Prostate gland (tissue), 2 donors: ENCODE results near the gene SLC17A2. TPM values are rescaled to one million over a fixed set of nuclear protein-coding genes. Genes with fewer than 3 reads are reported as not detected.

Experiments used
- DNase-seq: peaks from one replicate; pipeline ENCODE4 v3.0.0-alpha.2; 2019; ENCODE audit warnings: low spot score
- H3K27ac ChIP-seq, 2 donors: fragments of 200-600 bp; sonication (generic); 2 replicates each; pipeline ENCODE4 v1.5.1; 2017 to 2019
- H3K27me3 ChIP-seq: fragments of 200-600 bp; sonication (generic); replicated peaks from 2 replicates; pipeline ENCODE4 v1.5.1; 2019; ENCODE audit not compliant: insufficient read depth
- H3K36me3 ChIP-seq, 2 donors: fragments of 200-600 bp; sonication (generic); 1 replicate in 1 of 2; 2 replicates in 1 of 2; pipeline versions ENCODE4 v1.5.1 to v1.8.1; 2017 to 2019
- H3K4me1 ChIP-seq: fragments of 200-600 bp; sonication (generic); replicated peaks from 2 replicates; pipeline ENCODE4 v1.5.1; 2019
- H3K4me3 ChIP-seq, 2 donors: fragments of 200-600 bp; sonication (generic); 2 replicates each; pipeline ENCODE4 v1.5.1; 2017 to 2019
- H3K9me3 ChIP-seq: fragments of 200-600 bp; sonication (generic); 2 replicates; pipeline ENCODE4 v1.5.1; 2017
- POLR2A ChIP-seq: fragments of 450-650 bp; IDR thresholded peaks from one replicate; pipeline ENCODE4 v1.6.1; 2016; ENCODE audit warnings: antibody characterized with exemption, mild to moderate bottlenecking
- POLR2AphosphoS5 ChIP-seq: sonication (generic); formaldehyde crosslinking; IDR thresholded peaks from one replicate; pipeline ENCODE4 v1.6.1; 2017; ENCODE audit warnings: antibody characterized with exemption
- WGBS: methylation state at CpG from one replicate; pipeline ENCODE4 v1.1.5; 2018; 5-methylcytosine and 5-hydroxymethylcytosine counted together
- intact Hi-C: fragments of 100-400 bp; cut with DNase I; formaldehyde crosslinking; loops from one replicate; pipeline ENCODE4 v1.14.2; 2022
- total RNA-seq, 2 donors: library from RNA; depleted of rRNA; stranded (reverse); fragments of >200 nt; gene quantifications; one replicate each; pipeline ENCODE4 v1.1.0, GENCODE V29; 2016
- TF ChIP-seq, protein P1 (sequence below), 4 experiments: fragments of 200-600 bp in 2 of 4; fragments of 450-650 bp in 2 of 4; sonication (generic) in 2 of 4; IDR thresholded peaks; 1 replicate in 3 of 4; 2 replicates in 1 of 4; pipeline ENCODE4 v1.5.1; 2016 to 2019; ENCODE audit warnings: antibody characterized with exemption in 4 of 4, mild to moderate bottlenecking in 2 of 4, moderate library complexity in 2 of 4

Gene SLC17A2
- total RNA-seq, 2 donors from 2014 or later: not detected

DNA sequence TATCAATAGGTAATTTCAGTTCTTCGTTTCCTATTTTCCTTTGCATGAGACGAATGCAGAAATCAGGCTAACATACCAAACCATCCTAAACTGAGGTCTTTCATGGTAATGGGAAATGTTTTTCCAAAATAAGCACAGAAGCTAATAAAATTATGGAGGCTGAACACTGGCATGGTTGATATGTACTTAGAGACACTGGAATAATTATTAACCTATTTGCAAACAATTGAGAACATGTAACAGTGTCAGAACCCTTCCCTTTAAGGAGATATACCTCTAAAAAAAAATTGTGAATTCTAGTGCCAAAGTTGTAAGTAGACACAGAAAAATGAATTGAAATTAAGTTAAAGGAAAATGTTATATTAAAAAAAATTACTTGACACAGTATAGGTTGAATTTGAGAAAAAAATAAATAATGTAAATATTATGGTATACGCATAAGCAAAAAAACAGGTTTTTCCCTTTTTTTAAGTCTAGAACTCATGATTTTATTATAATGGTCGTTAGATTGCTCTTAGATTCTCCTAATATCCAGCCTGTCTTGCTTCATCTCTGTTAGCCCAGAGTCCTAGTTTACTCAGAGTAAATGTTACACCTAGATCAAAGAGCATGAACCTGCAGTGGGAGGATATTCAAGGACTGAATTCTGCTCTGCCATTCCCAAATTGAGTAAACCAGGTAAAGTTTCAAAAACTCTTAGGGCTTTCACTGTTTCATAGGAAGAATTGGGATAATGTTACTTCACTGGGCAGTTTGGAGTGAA, 1.7 kb downstream of the SLC17A2 start:
- peak; percentile 35 for TF ChIP-seq POLR2AphosphoS5
- no peak for TF ChIP-seq POLR2A
- TF ChIP-seq, protein P1, sequence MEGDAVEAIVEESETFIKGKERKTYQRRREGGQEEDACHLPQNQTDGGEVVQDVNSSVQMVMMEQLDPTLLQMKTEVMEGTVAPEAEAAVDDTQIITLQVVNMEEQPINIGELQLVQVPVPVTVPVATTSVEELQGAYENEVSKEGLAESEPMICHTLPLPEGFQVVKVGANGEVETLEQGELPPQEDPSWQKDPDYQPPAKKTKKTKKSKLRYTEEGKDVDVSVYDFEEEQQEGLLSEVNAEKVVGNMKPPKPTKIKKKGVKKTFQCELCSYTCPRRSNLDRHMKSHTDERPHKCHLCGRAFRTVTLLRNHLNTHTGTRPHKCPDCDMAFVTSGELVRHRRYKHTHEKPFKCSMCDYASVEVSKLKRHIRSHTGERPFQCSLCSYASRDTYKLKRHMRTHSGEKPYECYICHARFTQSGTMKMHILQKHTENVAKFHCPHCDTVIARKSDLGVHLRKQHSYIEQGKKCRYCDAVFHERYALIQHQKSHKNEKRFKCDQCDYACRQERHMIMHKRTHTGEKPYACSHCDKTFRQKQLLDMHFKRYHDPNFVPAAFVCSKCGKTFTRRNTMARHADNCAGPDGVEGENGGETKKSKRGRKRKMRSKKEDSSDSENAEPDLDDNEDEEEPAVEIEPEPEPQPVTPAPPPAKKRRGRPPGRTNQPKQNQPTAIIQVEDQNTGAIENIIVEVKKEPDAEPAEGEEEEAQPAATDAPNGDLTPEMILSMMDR (IDR thresholded peaks at IDR 0.05): no peak
- Histone ChIP-seq H3K9me3 (no peaks in the 10 kb centered on the region), H3K27ac (no peak overlapping the region), H3K36me3 (no peaks in the 10 kb centered on the region), H3K4me1 (no peaks in the 10 kb centered on the region), H3K4me3 (no peak overlapping the region), H3K27me3 (no peaks in the 10 kb centered on the region)
- WGBS: 50% methylated on average over 4 of the region's 4 CpGs
- intact Hi-C loops: no loop called here
- DNase-seq: no peak

DNA sequence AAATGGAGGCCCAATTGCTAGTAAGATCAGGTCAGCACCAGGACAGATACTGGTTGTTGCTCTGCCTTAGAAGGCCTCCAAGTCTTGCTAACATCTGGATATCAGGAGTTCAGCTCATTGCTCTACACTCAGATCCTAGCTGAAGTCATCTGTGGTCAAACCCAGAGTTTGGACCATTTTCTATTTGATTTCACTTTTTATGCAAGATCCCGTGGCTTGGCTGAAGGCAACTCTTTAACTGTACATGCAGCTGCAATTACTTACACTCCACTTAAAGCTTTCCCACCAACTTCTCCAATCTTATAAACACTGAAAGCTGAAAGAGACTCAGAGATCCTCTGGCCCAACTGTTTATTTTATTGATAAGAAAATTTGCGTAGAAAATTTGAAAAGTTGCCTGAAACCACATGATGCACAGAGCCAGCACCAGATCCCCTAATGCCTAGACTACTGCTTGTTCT, 2.7 kb downstream of the SLC17A2 start:
- H3K36me3 ChIP-seq: no peaks in the 10 kb centered on the region
- no peaks in the 10 kb centered on the region for H3K4me1 ChIP-seq
- H3K27me3 ChIP-seq: no peaks in the 10 kb centered on the region
- H3K4me3 ChIP-seq: no peak overlapping the region
- 17% methylated on average over 2 of the region's 2 CpGs for WGBS
- intact Hi-C loops: no loop called here
- DNase-seq: no peak
- no peak for TF ChIP-seq POLR2A
- TF ChIP-seq, protein P1 (IDR thresholded peaks at IDR 0.05): no peak
- no peak for TF ChIP-seq POLR2AphosphoS5
- H3K27ac ChIP-seq: no peak overlapping the region
- H3K9me3 ChIP-seq: no peaks in the 10 kb centered on the region

DNA sequence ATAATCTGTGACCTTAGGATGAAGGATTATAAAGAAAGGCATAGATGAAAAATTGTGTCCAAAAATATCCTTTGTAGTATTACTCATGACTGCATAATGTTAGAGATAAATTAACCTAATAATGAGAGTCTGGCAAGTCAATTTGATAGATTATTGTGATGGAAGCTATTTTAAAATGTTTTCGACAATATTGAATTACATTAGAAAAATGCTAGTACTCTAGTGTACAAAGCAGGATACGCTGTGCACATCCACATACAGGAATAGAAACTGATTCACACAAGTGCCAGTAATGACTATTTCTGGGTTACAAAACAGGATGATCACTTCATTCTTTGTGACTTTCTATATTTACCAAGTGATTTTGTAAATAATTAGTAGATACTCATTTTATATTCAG, 3.3 kb downstream of the SLC17A2 start:
- WGBS: 86% methylated on average over 2 of the region's 2 CpGs
- H3K4me3 ChIP-seq: no peak overlapping the region
- H3K27ac ChIP-seq: no peak overlapping the region
- intact Hi-C loops: no loop called here
- no peak for DNase-seq
- no peaks in the 10 kb centered on the region for H3K4me1 ChIP-seq
- H3K9me3 ChIP-seq: no peaks in the 10 kb centered on the region
- H3K36me3 ChIP-seq: no peaks in the 10 kb centered on the region
- TF ChIP-seq, protein P1 (IDR thresholded peaks at IDR 0.05): no peak
- no peak for TF ChIP-seq POLR2AphosphoS5
- TF ChIP-seq POLR2A: no peak
- no peaks in the 10 kb centered on the region for H3K27me3 ChIP-seq

DNA sequence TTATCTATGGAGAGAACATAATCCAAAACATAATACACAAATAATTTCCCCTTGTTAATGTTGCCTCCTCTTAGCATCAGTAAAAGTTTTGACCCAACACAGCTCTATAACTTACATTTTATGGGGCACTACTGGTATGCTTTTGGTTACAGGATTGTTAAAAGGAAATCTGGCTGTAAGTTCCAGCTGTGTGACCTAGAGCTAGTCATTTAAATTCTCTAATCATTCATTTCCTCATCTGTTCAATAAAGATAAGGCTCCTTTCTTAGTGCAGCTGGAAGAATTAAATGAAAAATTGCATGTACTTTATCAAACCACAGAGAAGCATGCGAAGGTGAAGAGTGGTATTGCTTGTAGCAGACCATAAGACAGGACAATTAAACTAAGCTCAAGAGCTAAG, 4.6 kb downstream of the SLC17A2 start:
- H3K4me3 ChIP-seq: no peak overlapping the region
- intact Hi-C loops: no loop called here
- TF ChIP-seq POLR2A (no peak), POLR2AphosphoS5 (no peak)
- TF ChIP-seq, protein P1 (IDR thresholded peaks at IDR 0.05): no peak
- H3K36me3 ChIP-seq: no peaks in the 10 kb centered on the region
- no peak overlapping the region for H3K27ac ChIP-seq
- WGBS: 59% methylated on average over 1 of the region's 1 CpG
- DNase-seq: no peak
- no peaks in the 10 kb centered on the region for H3K27me3 ChIP-seq
- no peaks in the 10 kb centered on the region for H3K4me1 ChIP-seq
- no peaks in the 10 kb centered on the region for H3K9me3 ChIP-seq

DNA sequence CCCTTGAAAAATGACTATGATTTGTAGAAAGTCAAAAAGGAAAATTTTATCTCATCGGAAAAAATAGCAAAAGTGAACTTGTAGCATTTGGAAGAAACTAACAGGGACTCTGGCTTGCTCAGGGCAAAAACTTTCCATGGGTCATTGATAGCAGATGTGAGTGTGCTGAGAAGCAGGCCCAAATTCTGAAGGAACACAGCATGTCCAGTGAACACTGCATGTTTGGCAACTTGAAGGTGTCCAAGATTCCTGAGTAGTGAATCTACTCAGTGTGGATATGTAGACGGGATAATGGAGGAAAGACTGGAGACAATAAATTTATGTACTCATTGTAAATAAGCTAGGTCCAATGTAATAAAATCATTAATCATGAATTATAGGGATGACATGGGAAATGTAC, 8.2 kb downstream of the SLC17A2 start:
- Histone ChIP-seq H3K4me3 (no peak overlapping the region), H3K27me3 (no peaks in the 10 kb centered on the region), H3K9me3 (no peaks in the 10 kb centered on the region), H3K27ac (no peak overlapping the region), H3K36me3 (no peaks in the 10 kb centered on the region), H3K4me1 (no peaks in the 10 kb centered on the region)
- no peak for DNase-seq
- TF ChIP-seq POLR2AphosphoS5: no peak
- no peak for TF ChIP-seq POLR2A
- TF ChIP-seq, protein P1 (IDR thresholded peaks at IDR 0.05): no peak
- WGBS: 50% methylated on average over 2 of the region's 2 CpGs
- intact Hi-C loops: no loop called here
